ENCODE data around the gene C10orf62. TPM values are rescaled to one million over a fixed set of nuclear protein-coding genes. Genes with fewer than 3 reads are reported as not detected.

Gene C10orf62
- total and polyA plus RNA-seq, 9 of the 15 experiments (the other 6 are each of a cell fraction or from before 2014, with no cell fraction given) = not detected

- no peak for TF ChIP-seq AFF1 (IDR thresholded peaks at IDR 0.05; ENCODE audit: low read depth in 1 of 2, partially characterized antibody in 2 of 2)
- TF ChIP-seq IRF9 (tag; IDR thresholded peaks at IDR 0.05) = 0 out of 2 replicates have a peak, but pooled peaks have one; percentile 12
- no peak for TF ChIP-seq SAP30 (IDR thresholded peaks at IDR 0.05; ENCODE audit: borderline replicate concordance, insufficient read depth, low read depth, low read length, poor library complexity, severe bottlenecking)
- TF ChIP-seq POLR2AphosphoS2 (IDR thresholded peaks at IDR 0.05; ENCODE audit: low read length) = no peak
- no peak for TF ChIP-seq RFX7 (CRISPR knock-in tag; IDR thresholded peaks at IDR 0.05)
- TF ChIP-seq ZNF507 (tag; conservative IDR thresholded peaks at IDR 0.05) = no peak
- TF ChIP-seq SRSF7 (optimal IDR thresholded peaks at IDR 0.05; ENCODE audit: low read depth, low read length) = no peak
- peak in 1 of 2 experiments; percentile 98; a peak in 2 of 4 replicates for TF ChIP-seq RCOR1 (IDR thresholded peaks at IDR 0.05; ENCODE audit: borderline replicate concordance in 1 of 2, low read depth in 2 of 2, low read length in 2 of 2)
- no peak for TF ChIP-seq FIP1L1 (IDR thresholded peaks at IDR 0.05; ENCODE audit: low read depth, low read length, poor library complexity, severe bottlenecking)
- TF ChIP-seq LCOR (CRISPR knock-in tag; IDR thresholded peaks at IDR 0.05) = no peak
- TF ChIP-seq KLF6 (CRISPR knock-in tag; IDR thresholded peaks at IDR 0.05; ENCODE audit: borderline replicate concordance) = peak; percentile 83; the same call in 1 of the 2 replicates
- no peak for TF ChIP-seq PHB (CRISPR knock-in tag; IDR thresholded peaks at IDR 0.05)
- no peak for TF ChIP-seq ZNF175 (CRISPR knock-in tag; IDR thresholded peaks at IDR 0.05; ENCODE audit: low read depth)
- no peak for TF ChIP-seq ZNF707 (CRISPR knock-in tag; conservative IDR thresholded peaks at IDR 0.05)
- TF ChIP-seq EWSR1 (IDR thresholded peaks at IDR 0.05; ENCODE audit: borderline replicate concordance, low read depth, partially characterized antibody) = no peak
- TF ChIP-seq HES1 (IDR thresholded peaks at IDR 0.05; ENCODE audit: low read depth) = no peak
- no peak for TF ChIP-seq BACH1 (tag; IDR thresholded peaks at IDR 0.05)
- TF ChIP-seq ZNF124 (CRISPR knock-in tag; IDR thresholded peaks at IDR 0.05) = no peak
- no peak for TF ChIP-seq RUNX1 (IDR thresholded peaks at IDR 0.05; ENCODE audit: low read depth)
- no peak for TF ChIP-seq EGR1 (conservative IDR thresholded peaks at IDR 0.05)
- TF ChIP-seq POU5F1 (IDR thresholded peaks at IDR 0.05; ENCODE audit: borderline replicate concordance, low read depth, low read length, partially characterized antibody) = no peak
- peak; percentile 89; the same call in 1 of the 2 replicates for TF ChIP-seq ZNF583 (CRISPR knock-in tag; IDR thresholded peaks at IDR 0.05)
- TF ChIP-seq KAT8 (IDR thresholded peaks at IDR 0.05; ENCODE audit: low read depth) = no peak
- peak; percentile 42; the same call in 1 of the 2 replicates for TF ChIP-seq ZNF316 (IDR thresholded peaks at IDR 0.05)
- peak; percentile 64; the same call in 1 of the 2 replicates for TF ChIP-seq ZBTB17 (CRISPR knock-in tag; IDR thresholded peaks at IDR 0.05)
These were observed 38.2 kb downstream of the C10orf62 start (continued) for GRCh38 chr10:97627731-97628130.

Data from K562 (cell line).